OCI-LY3 (cell line): Measurements from ENCODE around the gene PIEZO2.

Source experiments
- CTCF ChIP-seq: fragments of 200-600, 300-600 bp; sonication (generic); IDR thresholded peaks from 2 replicates; pipeline ENCODE4 v1.5.1; 2014; ENCODE audit warnings: antibody characterized with exemption, low read length, low read depth
- EZH2phosphoT487 ChIP-seq: fragments of 200-600 bp; shearing (Covaris generic); IDR thresholded peaks from 2 replicates; pipeline ENCODE4 v1.6.1; 2018; ENCODE audit warnings: antibody characterized with exemption, mixed run types, low read depth

GRCh38 chr18:10748641-10749040 lies 400.7 kb downstream of the PIEZO2 start:
- TF ChIP-seq CTCF, result no peak
- no peak for TF ChIP-seq EZH2phosphoT487
